Measurements from ENCODE around the gene WDR82.

WDR82 gene

DNA sequence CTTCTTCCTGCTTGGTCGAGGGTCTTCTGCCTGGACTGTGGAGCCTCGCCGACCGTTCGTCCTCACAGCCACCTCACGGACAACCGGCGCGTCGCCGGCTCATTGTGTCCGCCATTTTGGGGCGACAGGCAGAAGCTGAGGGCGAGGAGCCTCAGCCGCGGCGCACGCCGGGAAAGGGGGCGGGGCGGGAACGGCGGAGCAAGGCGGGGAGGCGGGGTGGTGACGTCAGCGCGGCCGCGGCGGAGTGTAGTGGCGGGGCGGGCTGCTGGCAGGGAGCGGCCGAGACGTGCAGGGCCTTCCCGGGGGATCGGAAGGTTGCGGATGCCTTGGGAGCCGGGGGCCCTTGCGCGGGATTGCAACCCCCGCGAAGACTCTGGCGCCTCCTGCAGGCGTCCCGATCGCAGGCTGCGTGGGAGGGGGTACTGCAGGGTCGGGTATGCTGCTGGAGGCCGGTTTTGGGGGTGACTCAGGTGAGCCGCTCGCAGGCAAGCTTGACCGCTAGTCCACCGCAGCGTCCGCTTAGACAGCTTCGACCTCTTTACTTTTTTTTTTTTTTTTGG lies at the start of gene WDR82:
WDR82 (minus strand) TSS at position 140 of the 560 bp plus-strand sequence. CDS start 288 bp downstream, outside the sequence.
- DNase-seq (ENCODE audit: low read depth in 2 of 2) = peak; percentile 96 to 98

DNA sequence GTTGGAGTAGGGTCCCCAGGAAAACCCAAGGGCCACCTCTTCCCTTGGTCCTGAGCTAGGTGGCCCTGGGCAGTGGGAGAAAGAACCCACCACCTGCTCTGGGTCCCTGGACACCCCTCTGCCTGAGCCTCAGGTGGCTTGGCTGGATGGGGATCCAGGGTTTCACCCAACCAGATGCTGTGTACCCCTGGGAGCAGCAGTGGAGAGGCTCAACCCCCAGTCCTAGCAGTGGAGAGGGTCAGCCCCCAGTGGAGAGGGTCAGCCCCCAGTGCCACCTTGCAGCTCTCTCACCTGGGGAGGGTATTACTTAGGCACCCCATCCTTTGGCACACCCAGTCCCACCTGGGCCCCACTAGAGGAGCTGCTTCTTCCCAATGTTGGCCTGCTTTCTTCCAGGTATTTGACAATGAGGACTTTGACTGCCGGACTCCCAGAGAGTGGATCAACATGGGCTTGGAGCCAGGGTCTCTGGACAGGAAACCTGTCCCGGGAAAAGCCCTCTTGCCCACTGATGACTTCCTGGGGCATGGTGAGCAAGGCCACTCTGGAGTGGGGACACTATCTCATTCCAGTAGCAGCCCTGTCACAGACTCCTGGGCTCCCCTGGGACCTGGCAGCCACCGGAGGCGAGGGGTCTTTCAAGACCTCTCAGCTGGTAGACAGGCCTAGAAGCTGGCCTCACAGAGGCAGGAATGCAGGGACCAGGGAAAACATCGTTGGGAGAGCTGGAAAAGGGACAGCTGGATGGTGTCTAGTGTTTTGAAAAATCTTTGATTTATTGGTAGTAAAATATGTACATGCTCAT lies 49.2 kb upstream of the WDR82 start:
- DNase-seq (ENCODE audit: low read depth in 2 of 2) = no peak

DNA sequence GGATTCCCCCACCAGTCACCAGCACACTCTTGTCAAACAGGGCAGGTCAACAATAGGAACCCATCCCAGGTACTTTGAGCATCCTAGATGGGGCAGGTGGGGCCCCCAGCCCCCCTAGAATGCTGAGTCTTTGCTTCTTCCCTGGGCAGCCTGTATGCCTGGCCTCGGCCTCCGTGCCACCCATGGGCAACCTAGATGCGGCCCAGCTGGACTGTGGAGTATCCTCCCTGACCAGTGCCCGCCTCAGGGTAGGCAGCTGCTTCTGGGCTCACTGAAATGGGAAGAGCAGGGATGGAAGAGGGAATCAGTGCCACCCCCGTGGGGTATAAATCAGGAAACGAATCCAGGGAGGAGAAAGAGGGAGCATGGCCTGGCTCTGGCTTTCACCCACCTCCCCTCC lies 48.5 kb upstream of the WDR82 start:
- DNase-seq (ENCODE audit: low read depth in 2 of 2) = no peak

DNA sequence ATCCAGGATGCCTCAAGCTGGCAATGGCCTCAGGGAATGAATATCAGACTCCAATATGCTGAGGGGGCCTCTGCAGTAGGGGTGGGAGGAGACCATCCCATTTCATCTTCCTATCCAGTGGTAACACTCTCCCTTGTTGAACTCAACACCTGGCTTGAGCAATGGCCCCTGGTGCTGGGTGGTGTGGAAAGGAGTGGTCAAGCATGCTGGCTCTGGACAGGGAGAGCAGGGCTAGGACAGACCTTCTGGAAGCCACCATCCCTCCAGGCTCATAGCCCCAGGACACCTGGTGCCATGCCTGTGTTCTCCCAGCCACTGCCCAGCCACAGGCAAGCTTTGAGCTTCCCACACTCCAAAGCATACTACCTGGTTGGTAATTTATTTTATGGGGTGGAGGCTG lies 47.2 kb upstream of the WDR82 start:
- DNase-seq (ENCODE audit: low read depth in 2 of 2) = no peak

- no peak for DNase-seq (ENCODE audit: low read depth in 2 of 2)
These were observed 46.2 kb upstream of the WDR82 start for GRCh38 chr3:52324676-52325075.

- no peak for DNase-seq (ENCODE audit: low read depth in 2 of 2)
These were observed 45.3 kb upstream of the WDR82 start for GRCh38 chr3:52323526-52324295.

GRCh38 chr3:52322466-52322865 lies 44.0 kb upstream of the WDR82 start:
- no peak for DNase-seq (ENCODE audit: low read depth in 2 of 2)

- no peak for DNase-seq (ENCODE audit: low read depth in 2 of 2)
These were observed 43.0 kb upstream of the WDR82 start for GRCh38 chr3:52321481-52321880.

GRCh38 chr3:52319921-52320595 lies 41.6 kb upstream of the WDR82 start:
- DNase-seq (ENCODE audit: low read depth in 2 of 2) = no peak

- DNase-seq (ENCODE audit: low read depth in 2 of 2) = no peak
These were observed 39.9 kb upstream of the WDR82 start for GRCh38 chr3:52318186-52318816.

DNA sequence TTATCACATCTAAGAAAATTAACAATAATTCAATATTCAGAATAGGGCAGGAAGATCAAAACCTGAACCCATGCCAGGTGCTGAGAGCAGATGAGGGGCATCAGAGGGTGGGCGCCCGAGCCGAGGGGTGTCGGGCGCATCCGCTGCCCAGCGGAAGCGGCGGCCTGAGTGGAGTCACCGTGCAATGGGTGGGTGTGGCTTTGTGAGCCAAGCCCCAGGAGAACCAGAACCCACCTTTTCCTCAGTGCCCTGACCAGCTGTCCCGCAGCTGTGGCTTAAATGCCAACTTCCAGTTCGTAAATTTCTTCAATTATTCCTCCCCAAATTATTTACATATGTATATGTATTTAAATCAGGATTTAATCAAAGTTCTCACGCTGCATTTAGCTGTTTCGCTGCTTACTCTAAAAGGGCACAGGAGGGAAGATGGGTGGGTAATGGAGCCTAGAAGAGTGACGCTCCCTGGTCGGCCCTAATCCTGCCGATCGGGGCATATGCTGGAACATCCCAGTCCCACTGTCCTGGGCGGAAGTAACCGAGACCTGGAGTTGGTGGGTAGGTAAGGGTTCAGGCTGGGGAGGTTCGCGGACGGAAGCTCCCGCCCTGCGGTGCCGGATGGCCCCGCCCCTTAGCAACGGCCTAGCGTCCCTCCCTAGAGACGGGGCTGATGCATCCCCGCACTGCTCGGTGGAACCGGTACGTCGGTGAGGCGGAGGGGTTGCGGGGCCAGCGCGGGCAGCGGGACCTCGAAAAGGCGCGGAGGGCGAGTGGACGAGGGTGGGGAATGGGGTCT lies 39.0 kb upstream of the WDR82 start:
- peak; percentile 39 to 46 for DNase-seq (ENCODE audit: low read depth in 2 of 2)

- no peak for DNase-seq (ENCODE audit: low read depth in 2 of 2)
These were observed 37.7 kb upstream of the WDR82 start, which contains the start of gene DNAH1 for GRCh38 chr3:52315977-52316764. Gene DNAH1, plus strand, starts transcription at chr3:52316319. Its CDS starts 6,124 bp downstream, at chr3:52322443.

- DNase-seq (ENCODE audit: low read depth in 2 of 2) = no peak
These were observed 36.6 kb upstream of the WDR82 start for GRCh38 chr3:52315006-52315405.

DNA sequence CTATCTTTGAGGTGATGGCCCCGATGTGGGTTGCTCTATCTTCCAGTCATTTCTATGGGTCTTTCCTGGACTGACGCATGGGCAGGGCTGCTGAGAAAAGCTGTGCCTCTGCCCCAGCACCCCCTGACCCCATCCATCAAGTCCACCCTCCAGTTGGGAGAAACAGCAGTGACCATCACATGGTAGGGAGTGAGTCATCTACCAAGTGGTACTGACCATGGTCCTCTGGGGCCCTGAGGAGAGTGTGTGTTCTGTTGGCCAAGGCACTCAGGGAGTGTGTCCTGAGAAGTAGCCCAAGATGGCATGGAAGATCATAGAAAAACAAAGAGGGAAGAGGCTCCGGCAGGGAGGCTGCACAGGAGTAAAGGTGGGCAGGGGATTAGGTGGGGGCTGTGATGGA lies 36.0 kb upstream of the WDR82 start:
- no peak for DNase-seq (ENCODE audit: low read depth in 2 of 2)

DNA sequence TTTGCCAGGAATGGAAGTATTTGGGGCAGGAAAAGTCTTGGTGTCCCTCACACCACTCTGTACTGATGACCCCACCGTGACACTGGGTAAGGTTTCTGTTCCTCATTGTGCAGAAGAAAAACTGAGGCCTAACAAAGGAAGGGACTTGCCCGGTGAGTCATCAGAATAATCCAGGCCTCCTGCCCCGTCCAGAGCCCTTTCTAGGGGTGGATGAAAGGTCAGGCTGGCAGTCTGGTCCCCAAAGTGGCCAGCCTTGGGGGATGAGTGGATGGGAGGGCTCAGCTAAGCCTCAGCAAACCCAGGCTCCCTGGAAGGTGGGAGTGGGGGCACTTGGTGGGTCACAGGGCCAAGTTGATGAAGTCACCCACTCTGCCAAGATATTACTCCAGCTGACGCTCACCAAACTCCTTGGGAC lies 35.3 kb upstream of the WDR82 start:
- DNase-seq (ENCODE audit: low read depth in 2 of 2) = no peak

- DNase-seq (ENCODE audit: low read depth in 2 of 2) = no peak
These were observed 34.8 kb upstream of the WDR82 start for GRCh38 chr3:52313188-52313773.

GRCh38 chr3:52311576-52312119 lies 33.2 kb upstream of the WDR82 start:
- DNase-seq (ENCODE audit: low read depth in 2 of 2) = no peak

- peak; percentile 63 to 70 for DNase-seq (ENCODE audit: low read depth in 2 of 2)
These were observed 32.6 kb upstream of the WDR82 start for GRCh38 chr3:52310861-52311575.

- DNase-seq (ENCODE audit: low read depth in 2 of 2) = no peak
These were observed 29.9 kb upstream of the WDR82 start for GRCh38 chr3:52308308-52308707.
